ENCODE results near the gene COL6A2. TPM values are rescaled to one million over a fixed set of nuclear protein-coding genes. Genes with fewer than 3 reads are reported as not detected.

Gene COL6A2
- total RNA-seq, 1 donor from 2014 or later: 12.6 TPM

DNA sequence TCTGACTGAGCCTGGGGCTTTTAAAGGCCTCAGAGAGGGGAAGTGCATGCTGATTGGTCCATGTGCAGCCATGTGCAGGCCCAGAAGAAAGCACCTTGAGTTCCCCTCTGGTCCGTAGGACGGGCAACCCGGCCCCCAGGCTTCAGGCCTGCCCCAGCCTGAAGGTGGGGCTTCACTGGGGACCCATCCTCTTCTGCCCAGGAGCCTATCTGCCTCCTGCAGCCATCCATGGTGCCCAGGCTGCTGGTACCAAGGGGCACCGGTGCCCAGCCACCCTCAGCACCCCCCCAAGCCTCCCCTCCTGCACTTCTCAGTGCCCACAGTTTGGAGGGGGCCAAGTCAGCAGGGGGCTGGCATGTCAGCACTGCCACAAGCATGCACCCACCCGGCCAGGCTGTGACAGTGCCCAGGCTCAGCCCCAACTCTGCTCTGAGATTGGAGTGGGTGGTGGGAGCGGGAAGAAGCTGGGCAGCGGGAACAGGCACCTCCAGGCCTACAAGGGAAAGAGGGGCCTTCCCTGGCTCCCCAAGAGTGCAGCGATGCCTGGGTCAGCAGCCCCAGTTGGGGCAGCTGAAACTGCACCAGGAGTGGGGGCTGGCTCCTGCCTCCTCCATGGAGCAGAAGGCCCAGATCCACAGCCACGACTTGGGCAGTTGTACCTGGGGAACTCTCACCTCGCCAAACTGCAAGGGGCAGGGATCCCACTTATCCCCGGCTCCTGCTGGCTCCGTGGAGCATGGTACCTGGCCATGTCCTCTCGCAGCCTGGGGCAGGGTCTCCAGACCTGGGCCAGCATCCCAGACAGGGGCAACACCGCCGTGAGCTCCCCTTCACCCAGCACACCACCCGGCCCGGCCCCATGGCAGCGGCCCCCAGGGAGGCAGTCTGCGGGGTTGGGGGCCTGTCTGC lies 11.7 kb downstream of the COL6A2 start:
- no peak for TF ChIP-seq CTCF (IDR thresholded peaks at IDR 0.05; ENCODE audit: insufficient read depth, low read length, severe bottlenecking)
- FAIRE-seq (no peak), DNase-seq (ENCODE audit: low read depth) (no peak)
- H3K36me3 ChIP-seq (ENCODE audit: control insufficient read depth, insufficient read depth, low read length): no peaks in the 10 kb centered on the region
- H3K27me3 ChIP-seq (ENCODE audit: control insufficient read depth, insufficient read depth, low read length): no peaks in the 10 kb centered on the region
- no peak overlapping the region for H3K4me3 ChIP-seq (ENCODE audit: low read depth, low read length)

DNA sequence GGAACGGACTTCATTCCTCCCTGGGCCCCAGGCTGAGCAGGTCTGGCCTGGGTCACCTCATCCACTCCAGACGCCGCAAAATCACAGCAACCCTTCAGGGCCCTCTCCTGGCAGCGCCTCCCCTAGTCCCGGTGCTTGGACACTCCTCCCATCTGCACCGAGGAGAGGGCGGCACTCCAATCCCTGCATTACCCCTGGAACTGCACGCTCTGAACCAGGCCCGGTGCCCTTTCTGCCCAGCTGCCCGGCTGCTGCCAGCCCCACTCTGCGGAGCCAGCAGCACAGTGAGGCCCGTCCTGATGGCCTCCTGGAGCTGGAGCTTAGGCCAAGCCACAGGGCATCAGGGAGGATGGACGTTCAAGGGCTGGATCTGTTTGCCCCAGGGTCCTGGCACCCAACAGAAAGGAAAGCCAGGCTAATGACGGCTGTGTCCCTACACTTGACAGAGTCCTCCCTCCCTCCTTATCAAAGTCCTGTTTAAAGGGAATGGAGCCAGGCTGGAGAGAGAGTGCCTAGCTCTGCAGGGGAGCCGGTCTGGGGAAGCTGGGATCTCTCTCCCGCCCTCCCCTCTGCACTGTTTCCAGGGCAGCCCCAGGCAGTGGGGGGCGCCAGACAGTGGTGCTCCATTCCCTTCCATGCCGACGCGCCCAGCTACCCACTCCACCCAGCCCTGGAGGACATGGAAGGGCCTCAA lies 12.7 kb downstream of the COL6A2 start:
- Histone ChIP-seq H3K36me3 (ENCODE audit: control insufficient read depth, insufficient read depth, low read length) (no peaks in the 10 kb centered on the region), H3K4me3 (ENCODE audit: low read depth, low read length) (no peak overlapping the region), H3K27me3 (ENCODE audit: control insufficient read depth, insufficient read depth, low read length) (no peaks in the 10 kb centered on the region)
- DNase-seq (ENCODE audit: low read depth) (no peak), FAIRE-seq (no peak)
- TF ChIP-seq CTCF (IDR thresholded peaks at IDR 0.05; ENCODE audit: insufficient read depth, low read length, severe bottlenecking): no peak

- no peak for TF ChIP-seq CTCF (IDR thresholded peaks at IDR 0.05; ENCODE audit: insufficient read depth, low read length, severe bottlenecking)
- DNase-seq (ENCODE audit: low read depth): no peak
- Histone ChIP-seq H3K36me3 (ENCODE audit: control insufficient read depth, insufficient read depth, low read length) (no peaks in the 10 kb centered on the region), H3K27me3 (ENCODE audit: control insufficient read depth, insufficient read depth, low read length) (no peaks in the 10 kb centered on the region), H3K4me3 (ENCODE audit: low read depth, low read length) (no peak overlapping the region)
- FAIRE-seq: no peak
Observed at GRCh38 chr21:46111193-46111571, 13.3 kb downstream of the COL6A2 start.

DNA sequence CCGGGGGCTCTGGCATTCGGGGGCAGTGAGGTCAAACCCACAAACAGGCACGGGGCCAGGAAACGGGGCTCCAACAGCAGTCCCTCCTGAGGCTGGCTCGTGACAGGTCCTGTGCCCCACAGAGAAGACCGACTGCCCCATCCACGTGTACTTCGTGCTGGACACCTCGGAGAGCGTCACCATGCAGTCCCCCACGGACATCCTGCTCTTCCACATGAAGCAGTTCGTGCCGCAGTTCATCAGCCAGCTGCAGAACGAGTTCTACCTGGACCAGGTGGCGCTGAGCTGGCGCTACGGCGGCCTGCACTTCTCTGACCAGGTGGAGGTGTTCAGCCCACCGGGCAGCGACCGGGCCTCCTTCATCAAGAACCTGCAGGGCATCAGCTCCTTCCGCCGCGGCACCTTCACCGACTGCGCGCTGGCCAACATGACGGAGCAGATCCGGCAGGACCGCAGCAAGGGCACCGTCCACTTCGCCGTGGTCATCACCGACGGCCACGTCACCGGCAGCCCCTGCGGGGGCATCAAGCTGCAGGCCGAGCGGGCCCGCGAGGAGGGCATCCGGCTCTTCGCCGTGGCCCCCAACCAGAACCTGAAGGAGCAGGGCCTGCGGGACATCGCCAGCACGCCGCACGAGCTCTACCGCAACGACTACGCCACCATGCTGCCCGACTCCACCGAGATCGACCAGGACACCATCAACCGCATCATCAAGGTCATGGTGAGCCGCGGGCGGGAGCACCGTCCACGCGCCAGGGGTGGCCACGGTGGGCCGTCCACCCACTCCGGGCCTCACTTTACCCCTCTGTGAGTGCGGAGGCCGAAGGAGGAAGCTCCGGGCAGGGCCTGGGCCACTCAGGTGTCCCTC lies 14.2 kb downstream of the COL6A2 start:
- TF ChIP-seq CTCF (IDR thresholded peaks at IDR 0.05; ENCODE audit: insufficient read depth, low read length, severe bottlenecking): no peak
- Histone ChIP-seq H3K27me3 (ENCODE audit: control insufficient read depth, insufficient read depth, low read length) (no peaks in the 10 kb centered on the region), H3K36me3 (ENCODE audit: control insufficient read depth, insufficient read depth, low read length) (no peaks in the 10 kb centered on the region), H3K4me3 (ENCODE audit: low read depth, low read length) (no peak overlapping the region)
- FAIRE-seq: no peak
- no peak for DNase-seq (ENCODE audit: low read depth)

GRCh38 chr21:46112725-46113215 lies 14.9 kb downstream of the COL6A2 start:
- DNase-seq (ENCODE audit: low read depth): no peak
- Histone ChIP-seq H3K36me3 (ENCODE audit: control insufficient read depth, insufficient read depth, low read length) (no peaks in the 10 kb centered on the region), H3K4me3 (ENCODE audit: low read depth, low read length) (no peak overlapping the region), H3K27me3 (ENCODE audit: control insufficient read depth, insufficient read depth, low read length) (no peaks in the 10 kb centered on the region)
- TF ChIP-seq CTCF (IDR thresholded peaks at IDR 0.05; ENCODE audit: insufficient read depth, low read length, severe bottlenecking): no peak
- FAIRE-seq: no peak
